ENCODE measurements around the gene ACP7. TPM values are rescaled to one million over a fixed set of nuclear protein-coding genes. Genes with fewer than 3 reads are reported as not detected.

Gene ACP7
- total RNA-seq, 1 donor from 2014 or later = 0.33 TPM

DNA sequence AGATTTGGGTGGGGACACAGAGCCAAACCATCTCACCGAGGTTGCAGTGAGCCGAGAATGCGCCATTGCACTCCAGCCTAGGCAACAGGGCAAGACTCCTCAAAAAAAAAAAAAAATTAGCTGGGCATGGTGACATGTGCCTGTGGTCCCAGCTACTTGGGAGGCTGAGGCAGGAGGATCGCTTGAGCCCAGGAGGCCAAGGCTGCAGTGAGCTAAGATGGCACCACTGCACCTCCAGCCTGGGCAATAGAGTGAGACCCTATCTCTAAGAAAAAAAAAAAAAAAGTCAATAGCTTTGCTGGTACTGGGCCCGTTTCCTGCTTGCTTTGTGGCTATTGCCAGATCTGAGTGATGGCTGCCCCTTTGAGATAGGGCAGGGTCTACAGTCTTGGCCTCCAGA lies 13.1 kb downstream of the ACP7 start:
- TF ChIP-seq, protein P1, sequence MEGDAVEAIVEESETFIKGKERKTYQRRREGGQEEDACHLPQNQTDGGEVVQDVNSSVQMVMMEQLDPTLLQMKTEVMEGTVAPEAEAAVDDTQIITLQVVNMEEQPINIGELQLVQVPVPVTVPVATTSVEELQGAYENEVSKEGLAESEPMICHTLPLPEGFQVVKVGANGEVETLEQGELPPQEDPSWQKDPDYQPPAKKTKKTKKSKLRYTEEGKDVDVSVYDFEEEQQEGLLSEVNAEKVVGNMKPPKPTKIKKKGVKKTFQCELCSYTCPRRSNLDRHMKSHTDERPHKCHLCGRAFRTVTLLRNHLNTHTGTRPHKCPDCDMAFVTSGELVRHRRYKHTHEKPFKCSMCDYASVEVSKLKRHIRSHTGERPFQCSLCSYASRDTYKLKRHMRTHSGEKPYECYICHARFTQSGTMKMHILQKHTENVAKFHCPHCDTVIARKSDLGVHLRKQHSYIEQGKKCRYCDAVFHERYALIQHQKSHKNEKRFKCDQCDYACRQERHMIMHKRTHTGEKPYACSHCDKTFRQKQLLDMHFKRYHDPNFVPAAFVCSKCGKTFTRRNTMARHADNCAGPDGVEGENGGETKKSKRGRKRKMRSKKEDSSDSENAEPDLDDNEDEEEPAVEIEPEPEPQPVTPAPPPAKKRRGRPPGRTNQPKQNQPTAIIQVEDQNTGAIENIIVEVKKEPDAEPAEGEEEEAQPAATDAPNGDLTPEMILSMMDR (IDR thresholded peaks at IDR 0.05; ENCODE audit: insufficient read depth, low read length, poor library complexity, severe bottlenecking) = no peak
- H3K4me3 ChIP-seq (ENCODE audit: low read depth, low read length) = no peak overlapping the region
- H3K36me3 ChIP-seq (ENCODE audit: control insufficient read depth, insufficient read depth, low read length) = no peaks in the 10 kb centered on the region
- peaks cover 7% of the 10 kb centered on the region for H3K27me3 ChIP-seq (ENCODE audit: control insufficient read depth, insufficient read depth, low read length)
- DNase-seq (ENCODE audit: low read depth) = no peak

DNA sequence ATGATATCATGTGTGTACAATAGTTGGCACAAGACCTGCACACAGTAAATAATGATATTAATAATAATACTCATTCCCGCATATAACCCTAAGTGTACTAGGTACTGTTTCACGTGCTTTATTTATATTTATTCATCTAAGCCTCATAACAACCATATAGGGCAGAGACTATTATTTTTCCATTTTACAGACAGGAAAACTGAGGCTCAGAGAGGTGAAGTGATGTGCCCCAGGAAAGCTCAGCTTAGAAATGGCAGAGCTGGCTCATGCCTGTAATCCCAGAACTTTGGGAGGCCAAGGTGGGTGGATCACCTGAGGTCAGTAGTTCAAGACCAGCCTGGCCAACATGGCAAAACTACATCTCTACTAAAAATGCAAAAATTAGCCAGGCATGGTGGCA lies 13.6 kb downstream of the ACP7 start:
- Histone ChIP-seq H3K27me3 (ENCODE audit: control insufficient read depth, insufficient read depth, low read length) (peaks cover 7% of the 10 kb centered on the region), H3K4me3 (ENCODE audit: low read depth, low read length) (no peak overlapping the region), H3K36me3 (ENCODE audit: control insufficient read depth, insufficient read depth, low read length) (no peaks in the 10 kb centered on the region)
- DNase-seq (ENCODE audit: low read depth) = no peak
- TF ChIP-seq, protein P1 (IDR thresholded peaks at IDR 0.05; ENCODE audit: insufficient read depth, low read length, poor library complexity, severe bottlenecking) = no peak

DNA sequence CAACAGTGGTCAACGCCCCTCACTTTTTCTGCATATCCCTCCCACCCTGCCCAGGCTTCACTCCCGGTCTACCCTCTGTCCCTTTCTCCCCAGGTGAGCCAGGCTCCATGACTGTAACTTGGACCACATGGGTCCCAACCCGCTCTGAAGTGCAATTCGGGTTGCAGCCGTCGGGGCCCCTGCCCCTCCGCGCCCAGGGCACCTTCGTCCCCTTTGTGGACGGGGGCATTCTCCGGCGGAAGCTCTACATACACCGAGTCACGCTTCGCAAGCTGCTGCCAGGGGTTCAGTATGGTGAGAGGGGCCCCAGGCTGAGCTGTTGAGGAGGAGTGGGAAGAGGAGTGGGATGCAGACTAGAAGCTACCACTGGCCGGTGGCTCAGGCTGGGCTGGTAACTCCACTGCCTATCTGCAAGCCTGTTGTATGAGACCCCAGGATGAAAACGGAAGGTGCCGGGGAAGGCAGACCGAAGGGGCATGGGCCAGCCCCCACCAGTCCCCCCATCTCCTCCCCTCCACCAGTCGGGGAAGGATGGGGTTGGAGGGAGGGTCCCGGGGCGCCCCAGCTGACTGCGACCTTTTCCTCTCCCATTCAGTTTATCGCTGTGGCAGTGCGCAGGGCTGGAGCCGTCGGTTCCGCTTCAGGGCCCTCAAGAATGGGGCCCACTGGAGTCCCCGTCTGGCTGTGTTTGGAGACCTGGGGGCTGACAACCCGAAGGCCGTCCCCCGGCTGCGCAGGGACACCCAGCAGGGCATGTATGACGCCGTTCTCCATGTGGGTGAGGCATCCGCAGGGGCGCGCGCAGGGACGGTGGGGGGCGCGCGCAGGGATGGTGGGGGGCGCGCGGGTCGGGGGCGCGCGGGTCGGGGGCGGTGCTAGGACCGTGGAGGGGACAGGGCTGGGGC lies 14.4 kb downstream of the ACP7 start:
- H3K36me3 ChIP-seq (ENCODE audit: control insufficient read depth, insufficient read depth, low read length) = no peaks in the 10 kb centered on the region
- no peak overlapping the region for H3K4me3 ChIP-seq (ENCODE audit: low read depth, low read length)
- no peak for DNase-seq (ENCODE audit: low read depth)
- TF ChIP-seq, protein P1 (IDR thresholded peaks at IDR 0.05; ENCODE audit: insufficient read depth, low read length, poor library complexity, severe bottlenecking) = no peak
- peaks cover 7% of the 10 kb centered on the region for H3K27me3 ChIP-seq (ENCODE audit: control insufficient read depth, insufficient read depth, low read length)

DNA sequence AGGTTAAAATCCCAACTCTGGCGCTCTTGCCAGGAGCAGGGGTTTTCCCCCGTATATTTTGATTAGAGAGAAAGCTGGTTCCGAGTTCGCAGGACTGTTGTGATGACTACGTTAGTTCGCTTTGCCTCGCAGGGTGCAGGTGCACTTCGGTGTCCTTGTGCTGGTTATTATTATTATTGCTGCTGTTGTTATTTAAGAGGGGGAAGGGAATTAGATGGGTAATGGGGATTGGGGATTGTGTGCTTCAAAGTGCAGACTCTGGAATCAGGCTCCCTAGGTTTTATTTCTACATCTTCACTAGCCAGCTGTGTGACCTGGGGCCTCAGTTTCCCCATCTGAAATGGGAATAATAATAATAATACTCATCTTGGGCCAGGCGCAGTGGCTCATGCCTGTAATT lies 15.2 kb downstream of the ACP7 start:
- H3K27me3 ChIP-seq (ENCODE audit: control insufficient read depth, insufficient read depth, low read length) = peaks cover 7% of the 10 kb centered on the region
- no peak overlapping the region for H3K4me3 ChIP-seq (ENCODE audit: low read depth, low read length)
- no peaks in the 10 kb centered on the region for H3K36me3 ChIP-seq (ENCODE audit: control insufficient read depth, insufficient read depth, low read length)
- DNase-seq (ENCODE audit: low read depth) = no peak
- TF ChIP-seq, protein P1 (IDR thresholded peaks at IDR 0.05; ENCODE audit: insufficient read depth, low read length, poor library complexity, severe bottlenecking) = no peak

DNA sequence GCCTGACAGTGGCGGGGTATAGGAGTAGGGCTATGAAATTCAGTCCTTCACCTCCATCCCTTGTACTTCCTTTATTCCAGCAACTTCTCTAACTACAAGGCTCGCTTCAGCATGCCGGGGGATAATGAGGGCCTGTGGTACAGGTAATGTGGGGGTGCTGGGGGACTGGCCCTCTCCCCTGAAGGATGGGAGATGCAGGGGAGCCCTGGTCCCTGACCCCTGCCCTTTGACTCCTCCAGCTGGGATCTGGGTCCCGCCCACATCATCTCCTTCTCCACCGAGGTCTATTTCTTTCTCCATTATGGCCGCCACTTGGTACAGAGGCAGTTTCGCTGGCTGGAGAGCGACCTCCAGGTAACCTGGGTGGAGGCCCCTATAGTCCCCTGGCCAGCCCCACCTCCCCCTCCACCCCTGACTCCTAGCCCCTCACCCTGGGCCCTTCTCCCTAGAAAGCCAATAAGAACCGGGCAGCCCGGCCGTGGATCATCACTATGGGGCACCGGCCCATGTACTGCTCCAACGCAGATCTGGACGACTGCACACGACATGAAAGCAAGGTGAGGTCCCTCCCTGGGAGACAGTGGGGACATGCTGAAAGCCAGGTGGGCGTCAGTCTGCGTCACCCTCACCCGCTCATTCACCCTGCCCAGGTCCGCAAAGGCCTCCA lies 16.5 kb downstream of the ACP7 start:
- Histone ChIP-seq H3K4me3 (ENCODE audit: low read depth, low read length) (no peak overlapping the region), H3K36me3 (ENCODE audit: control insufficient read depth, insufficient read depth, low read length) (no peaks in the 10 kb centered on the region), H3K27me3 (ENCODE audit: control insufficient read depth, insufficient read depth, low read length) (peaks cover 7% of the 10 kb centered on the region)
- no peak for DNase-seq (ENCODE audit: low read depth)
- TF ChIP-seq, protein P1 (IDR thresholded peaks at IDR 0.05; ENCODE audit: insufficient read depth, low read length, poor library complexity, severe bottlenecking) = no peak

All from kidney epithelial cell (primary cell).